Endodermal cell (in vitro differentiated cells): Measurements from ENCODE around the gene VPS26C. TPM values are rescaled to one million over a fixed set of nuclear protein-coding genes. Genes with fewer than 3 reads are reported as not detected.

ENCODE experiments used
- DNase-seq: peaks from one replicate; pipeline ENCODE4 v3.0.0-alpha.2; 2017
- H3K27ac ChIP-seq: 2 replicates; pipeline ENCODE4 v1.5.1; 2013; ENCODE audit warnings: mild to moderate bottlenecking, low read depth, low read length, moderate library complexity
- H3K27me3 ChIP-seq: 2 replicates; pipeline ENCODE4 v1.6.1; 2013; ENCODE audit warnings: mild to moderate bottlenecking, low read length, moderate library complexity; ENCODE audit not compliant: insufficient read depth, control insufficient read depth, poor library complexity, severe bottlenecking
- H3K36me3 ChIP-seq: 2 replicates; pipeline ENCODE4 v1.7.0; 2013; ENCODE audit warnings: mild to moderate bottlenecking, low read length, moderate library complexity; ENCODE audit not compliant: control insufficient read depth, insufficient read depth
- H3K4me1 ChIP-seq: one replicate; pipeline ENCODE4 v1.7.0; 2013; ENCODE audit warnings: low read length; ENCODE audit not compliant: control insufficient read depth, insufficient read depth
- H3K4me3 ChIP-seq: 2 replicates; pipeline ENCODE4 v1.5.1; 2013; ENCODE audit warnings: mild to moderate bottlenecking, low read length, moderate library complexity
- H3K9ac ChIP-seq: 2 replicates; pipeline ENCODE4 v1.6.1; 2013; ENCODE audit warnings: mild to moderate bottlenecking, low read length, moderate library complexity; ENCODE audit not compliant: poor library complexity, severe bottlenecking; ENCODE audit errors: extremely low read depth
- H3K9me3 ChIP-seq: 2 replicates; pipeline ENCODE4 v1.6.1; 2013; ENCODE audit warnings: mild to moderate bottlenecking, low read length, moderate library complexity; ENCODE audit not compliant: control insufficient read depth
- H3K27ac Mint-ChIP-seq: 2 replicates; pipeline ENCODE4 v1.8.0; 2020; ENCODE audit warnings: mixed read lengths
- H3K27me3 Mint-ChIP-seq: 2 replicates; pipeline ENCODE4 v1.8.0; 2021; ENCODE audit warnings: mild to moderate bottlenecking, mixed read lengths; ENCODE audit not compliant: insufficient read depth
- H3K36me3 Mint-ChIP-seq: 2 replicates; pipeline ENCODE4 v1.8.0; 2020; ENCODE audit warnings: low read depth, mixed read lengths
- H3K4me1 Mint-ChIP-seq: 2 replicates; pipeline ENCODE4 v1.8.0; 2020; ENCODE audit warnings: mixed read lengths
- H3K4me3 Mint-ChIP-seq: 2 replicates; pipeline ENCODE4 v1.8.0; 2020; ENCODE audit warnings: mild to moderate bottlenecking, moderate library complexity, mixed read lengths
- H3K9me3 Mint-ChIP-seq: 2 replicates; pipeline ENCODE4 v1.8.0; 2020; ENCODE audit warnings: mild to moderate bottlenecking, mixed read lengths
- WGBS, 2 experiments: methylation state at CpG; one replicate each; pipeline versions ENCODE4 v1.1.5 to v1.1.7; 2013; ENCODE audit warnings: missing lambda C conversion rate in 2 of 2, mixed read lengths in 1 of 2; ENCODE audit not compliant: insufficient coverage in 1 of 2, insufficient read length in 1 of 2; 5-methylcytosine and 5-hydroxymethylcytosine counted together
- total RNA-seq, 2 donors: library from RNA; stranded (reverse); fragmentation: NEBNext Ultra II Directional in 1 of 2; extraction: Animal tissue kit (Norgen Biotek cat#: 25700) in 1 of 2; gene quantifications; 2 replicates in 1 of 2; 3 replicates in 1 of 2; pipeline ENCODE4 v1.2.1, GENCODE V29; 2021
- TF ChIP-seq, protein P1 (sequence below): fragments of 200-600 bp; sonication (generic); conservative IDR thresholded peaks from 2 replicates; pipeline ENCODE4 v1.5.0; 2021; ENCODE audit warnings: antibody characterized with exemption, mild to moderate bottlenecking

VPS26C gene
- total RNA-seq, 2 donors from 2014 or later: 37.1 to 61.0 TPM

DNA sequence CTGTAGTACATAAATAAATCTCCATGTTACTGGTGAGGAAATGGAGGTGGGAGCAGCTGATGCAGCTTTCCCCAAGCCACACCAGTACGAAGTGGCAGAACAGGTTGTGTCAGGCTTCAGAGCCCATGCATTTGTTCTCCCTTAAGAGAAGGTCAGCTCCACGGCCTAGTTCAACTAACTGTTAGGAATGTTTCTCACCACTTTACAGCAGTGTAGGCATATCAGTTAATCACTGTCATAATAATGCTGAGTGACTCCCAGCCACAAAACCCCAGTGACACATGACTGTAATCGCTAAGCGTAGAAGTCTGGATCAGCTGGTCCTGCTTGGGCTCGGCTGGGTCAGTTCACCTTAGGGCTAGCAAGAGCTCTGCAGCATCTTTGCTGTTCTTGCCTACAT, 90.4 kb downstream of the VPS26C start:
- peaks cover 86% of the 10 kb centered on the region for H3K36me3 ChIP-seq
- no peaks in the 10 kb centered on the region for H3K4me1 ChIP-seq
- peaks cover 7% of the 10 kb centered on the region for H3K9me3 ChIP-seq
- Mint-ChIP-seq H3K27ac (no peak overlapping the region), H3K4me1 (no peaks in the 10 kb centered on the region), H3K27me3 (no peaks in the 10 kb centered on the region), H3K9me3 (peaks cover 4% of the 10 kb centered on the region), H3K4me3 (no peak overlapping the region), H3K36me3 (peaks cover 70% of the 10 kb centered on the region)
- DNase-seq: no peak
- no peak overlapping the region for H3K27ac ChIP-seq
- H3K4me3 ChIP-seq: no peak overlapping the region
- 94 to 97% methylated on average over 5 of the region's 5 CpGs for WGBS, 2 experiments
- no peaks in the 10 kb centered on the region for H3K27me3 ChIP-seq
- TF ChIP-seq, protein P1, sequence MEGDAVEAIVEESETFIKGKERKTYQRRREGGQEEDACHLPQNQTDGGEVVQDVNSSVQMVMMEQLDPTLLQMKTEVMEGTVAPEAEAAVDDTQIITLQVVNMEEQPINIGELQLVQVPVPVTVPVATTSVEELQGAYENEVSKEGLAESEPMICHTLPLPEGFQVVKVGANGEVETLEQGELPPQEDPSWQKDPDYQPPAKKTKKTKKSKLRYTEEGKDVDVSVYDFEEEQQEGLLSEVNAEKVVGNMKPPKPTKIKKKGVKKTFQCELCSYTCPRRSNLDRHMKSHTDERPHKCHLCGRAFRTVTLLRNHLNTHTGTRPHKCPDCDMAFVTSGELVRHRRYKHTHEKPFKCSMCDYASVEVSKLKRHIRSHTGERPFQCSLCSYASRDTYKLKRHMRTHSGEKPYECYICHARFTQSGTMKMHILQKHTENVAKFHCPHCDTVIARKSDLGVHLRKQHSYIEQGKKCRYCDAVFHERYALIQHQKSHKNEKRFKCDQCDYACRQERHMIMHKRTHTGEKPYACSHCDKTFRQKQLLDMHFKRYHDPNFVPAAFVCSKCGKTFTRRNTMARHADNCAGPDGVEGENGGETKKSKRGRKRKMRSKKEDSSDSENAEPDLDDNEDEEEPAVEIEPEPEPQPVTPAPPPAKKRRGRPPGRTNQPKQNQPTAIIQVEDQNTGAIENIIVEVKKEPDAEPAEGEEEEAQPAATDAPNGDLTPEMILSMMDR: no peak
- no peak overlapping the region for H3K9ac ChIP-seq

Other genes starting within 250 kb of the VPS26C start
- 10 to 100 TPM; 28.3 to 29.4 TPM for gene PIGP, start 194.3 kb downstream of the VPS26C start, total RNA-seq
- 100 to 1,000 TPM; 184 to 273 TPM for gene TTC3, start 194.1 kb downstream of the VPS26C start, total RNA-seq
- 10 to 100 TPM; 73.9 to 75.2 TPM for gene DYRK1A, start 99.4 kb upstream of the VPS26C start, total RNA-seq